Measurements from ENCODE around the gene CTNNB1.

DNA sequence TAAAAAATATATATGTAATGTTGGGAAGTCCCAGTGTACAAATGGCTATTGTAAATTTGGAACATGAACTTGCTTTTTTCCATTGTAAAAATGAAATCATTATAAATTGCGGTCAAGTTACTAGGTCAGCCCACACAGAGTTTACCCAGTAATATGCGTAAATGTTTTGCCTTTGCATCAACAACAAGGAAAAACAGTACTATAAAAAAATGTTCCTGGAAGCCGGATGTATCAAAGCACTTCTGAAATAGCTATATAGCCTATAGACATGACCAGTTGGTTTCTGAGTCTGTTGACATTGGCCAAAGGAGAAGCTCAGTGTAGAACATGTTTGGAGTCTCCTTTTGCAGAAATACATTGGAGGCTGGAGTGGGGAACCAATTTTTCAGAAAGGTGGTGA is 23.2 kb downstream of the CTNNB1 start:
- TF ChIP-seq, protein P1, sequence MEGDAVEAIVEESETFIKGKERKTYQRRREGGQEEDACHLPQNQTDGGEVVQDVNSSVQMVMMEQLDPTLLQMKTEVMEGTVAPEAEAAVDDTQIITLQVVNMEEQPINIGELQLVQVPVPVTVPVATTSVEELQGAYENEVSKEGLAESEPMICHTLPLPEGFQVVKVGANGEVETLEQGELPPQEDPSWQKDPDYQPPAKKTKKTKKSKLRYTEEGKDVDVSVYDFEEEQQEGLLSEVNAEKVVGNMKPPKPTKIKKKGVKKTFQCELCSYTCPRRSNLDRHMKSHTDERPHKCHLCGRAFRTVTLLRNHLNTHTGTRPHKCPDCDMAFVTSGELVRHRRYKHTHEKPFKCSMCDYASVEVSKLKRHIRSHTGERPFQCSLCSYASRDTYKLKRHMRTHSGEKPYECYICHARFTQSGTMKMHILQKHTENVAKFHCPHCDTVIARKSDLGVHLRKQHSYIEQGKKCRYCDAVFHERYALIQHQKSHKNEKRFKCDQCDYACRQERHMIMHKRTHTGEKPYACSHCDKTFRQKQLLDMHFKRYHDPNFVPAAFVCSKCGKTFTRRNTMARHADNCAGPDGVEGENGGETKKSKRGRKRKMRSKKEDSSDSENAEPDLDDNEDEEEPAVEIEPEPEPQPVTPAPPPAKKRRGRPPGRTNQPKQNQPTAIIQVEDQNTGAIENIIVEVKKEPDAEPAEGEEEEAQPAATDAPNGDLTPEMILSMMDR (IDR thresholded peaks at IDR 0.05): no peak
- no peak for TF ChIP-seq POLR2A (IDR thresholded peaks at IDR 0.05; ENCODE audit: low read depth)
- no peak for TF ChIP-seq EP300 (IDR thresholded peaks at IDR 0.05)
- TF ChIP-seq POLR2AphosphoS5 (IDR thresholded peaks at IDR 0.05): no peak

Data from esophagus muscularis mucosa (tissue), 4 donors.